Upper lobe of left lung (tissue), 4 donors: ENCODE results near the gene PRKN.

ENCODE experiments used
- EP300 ChIP-seq, 4 donors: sonication (generic); formaldehyde crosslinking; IDR thresholded peaks; one replicate each; pipeline ENCODE4 v1.5.1; 2017; ENCODE audit warnings: antibody characterized with exemption in 4 of 4, control low read depth in 2 of 4
- POLR2A ChIP-seq, 4 donors: fragments of 450-650 bp; IDR thresholded peaks; one replicate each; pipeline ENCODE4 v1.5.1; 2016 to 2017; ENCODE audit warnings: antibody characterized with exemption in 4 of 4, mild to moderate bottlenecking in 2 of 4
- POLR2AphosphoS5 ChIP-seq, 2 donors: sonication (generic); formaldehyde crosslinking; IDR thresholded peaks; one replicate each; pipeline ENCODE4 v1.5.1; 2017; ENCODE audit warnings: antibody characterized with exemption in 2 of 2
- TF ChIP-seq, protein P1 (sequence below), 6 experiments: fragments of 450-650 bp in 4 of 6; fragments of 200-600 bp in 2 of 6; sonication (generic) in 2 of 6; IDR thresholded peaks; one replicate each; pipeline ENCODE4 v1.5.1; 2016 to 2019; ENCODE audit warnings: antibody characterized with exemption in 6 of 6

DNA sequence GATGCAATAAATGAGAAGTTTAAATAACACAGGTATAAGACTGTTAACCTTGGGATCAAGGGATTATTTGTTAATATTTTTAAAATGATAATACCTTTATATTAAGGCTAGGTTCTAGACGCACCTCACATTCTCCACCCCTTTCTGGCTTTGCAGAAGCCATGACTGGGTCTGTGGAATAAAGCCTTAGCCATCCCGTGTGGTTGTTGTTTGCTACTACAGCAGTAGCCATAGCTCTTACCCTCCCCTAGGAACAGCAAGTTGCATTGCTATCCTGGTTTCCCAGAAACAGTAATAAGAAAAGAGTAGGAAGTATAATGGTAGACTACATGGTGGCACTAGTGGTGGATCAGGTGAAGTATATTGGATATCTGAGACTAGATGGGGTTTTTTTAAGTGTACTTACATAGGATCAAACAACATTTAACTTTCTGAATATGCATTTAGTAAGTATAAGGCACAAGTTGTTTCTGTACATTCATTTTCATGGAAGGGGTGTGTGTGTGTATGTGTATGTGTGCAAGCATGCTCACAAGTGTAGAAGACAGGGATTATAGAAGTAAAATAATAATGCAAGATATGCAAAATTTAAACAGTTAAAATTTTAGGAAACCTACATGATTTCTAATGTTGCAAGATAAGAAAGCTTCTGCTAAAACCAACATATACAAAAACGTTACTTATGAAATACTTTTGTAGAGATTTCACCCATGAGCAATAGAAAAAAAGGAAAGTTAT, 384.2 kb downstream of the PRKN start:
- TF ChIP-seq, protein P1, sequence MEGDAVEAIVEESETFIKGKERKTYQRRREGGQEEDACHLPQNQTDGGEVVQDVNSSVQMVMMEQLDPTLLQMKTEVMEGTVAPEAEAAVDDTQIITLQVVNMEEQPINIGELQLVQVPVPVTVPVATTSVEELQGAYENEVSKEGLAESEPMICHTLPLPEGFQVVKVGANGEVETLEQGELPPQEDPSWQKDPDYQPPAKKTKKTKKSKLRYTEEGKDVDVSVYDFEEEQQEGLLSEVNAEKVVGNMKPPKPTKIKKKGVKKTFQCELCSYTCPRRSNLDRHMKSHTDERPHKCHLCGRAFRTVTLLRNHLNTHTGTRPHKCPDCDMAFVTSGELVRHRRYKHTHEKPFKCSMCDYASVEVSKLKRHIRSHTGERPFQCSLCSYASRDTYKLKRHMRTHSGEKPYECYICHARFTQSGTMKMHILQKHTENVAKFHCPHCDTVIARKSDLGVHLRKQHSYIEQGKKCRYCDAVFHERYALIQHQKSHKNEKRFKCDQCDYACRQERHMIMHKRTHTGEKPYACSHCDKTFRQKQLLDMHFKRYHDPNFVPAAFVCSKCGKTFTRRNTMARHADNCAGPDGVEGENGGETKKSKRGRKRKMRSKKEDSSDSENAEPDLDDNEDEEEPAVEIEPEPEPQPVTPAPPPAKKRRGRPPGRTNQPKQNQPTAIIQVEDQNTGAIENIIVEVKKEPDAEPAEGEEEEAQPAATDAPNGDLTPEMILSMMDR (IDR thresholded peaks at IDR 0.05): no peak
- no peak for TF ChIP-seq POLR2A (IDR thresholded peaks at IDR 0.05)
- no peak for TF ChIP-seq POLR2AphosphoS5 (IDR thresholded peaks at IDR 0.05)
- TF ChIP-seq EP300 (IDR thresholded peaks at IDR 0.05): no peak
